Loucy (cell line): ENCODE measurements around the gene PRELP.

Source experiments
- H2AFZ ChIP-seq: fragments of 200-600 bp; sonication (generic); 2 replicates; pipeline ENCODE4 v1.6.0; 2016; ENCODE audit warnings: antibody characterized with exemption, mild to moderate bottlenecking, low read length, moderate library complexity
- H3F3A ChIP-seq: fragments of 200-600 bp; 2 replicates; pipeline ENCODE4 v1.6.0; 2016; ENCODE audit warnings: antibody characterized with exemption, low read depth, mild to moderate bottlenecking
- H3K27me3 ChIP-seq: fragments of 200-600 bp; sonication (generic); 2 replicates; pipeline ENCODE4 v1.6.1; 2014; ENCODE audit warnings: low read length, mild to moderate bottlenecking; ENCODE audit not compliant: insufficient read depth, poor library complexity, severe bottlenecking
- H3K36me3 ChIP-seq: fragments of 200-600 bp; sonication (generic); 2 replicates; pipeline ENCODE4 v1.6.1; 2016; ENCODE audit warnings: low read length; ENCODE audit not compliant: insufficient read depth
- H3K4me1 ChIP-seq: fragments of 200-600 bp; sonication (generic); 2 replicates; pipeline ENCODE4 v1.5.1; 2014; ENCODE audit warnings: low read length, mild to moderate bottlenecking; ENCODE audit not compliant: insufficient read depth, poor library complexity, severe bottlenecking
- H3K4me2 ChIP-seq: fragments of 200-600 bp; sonication (generic); 2 replicates; pipeline ENCODE4 v1.6.0; 2014; ENCODE audit warnings: antibody characterized with exemption, low read length, low read depth, mild to moderate bottlenecking; ENCODE audit not compliant: poor library complexity, severe bottlenecking
- H3K4me3 ChIP-seq: fragments of 200-600 bp; sonication (generic); 2 replicates; pipeline ENCODE4 v1.5.1; 2014; ENCODE audit warnings: low read length, mild to moderate bottlenecking, mixed read lengths; ENCODE audit not compliant: poor library complexity, severe bottlenecking
- H3K79me2 ChIP-seq: fragments of 200-600 bp; sonication (generic); 2 replicates; pipeline ENCODE4 v1.6.1; 2014; ENCODE audit warnings: low read length; ENCODE audit not compliant: insufficient read depth
- H3K9ac ChIP-seq: fragments of 200-600 bp; sonication (generic); 2 replicates; pipeline ENCODE4 v1.6.0; 2014; ENCODE audit warnings: mild to moderate bottlenecking, low read depth, low read length, moderate library complexity; ENCODE audit not compliant: poor library complexity, severe bottlenecking
- H3K9me2 ChIP-seq: fragments of 200-600 bp; sonication (generic); replicated peaks from 2 replicates; pipeline ENCODE4 v1.6.1; 2016; ENCODE audit warnings: low read depth, low read length, mixed read lengths
- H3K9me3 ChIP-seq: fragments of 200-600 bp; sonication (generic); 2 replicates; pipeline ENCODE4 v1.6.1; 2014; ENCODE audit warnings: mild to moderate bottlenecking, antibody characterized with exemption, low read length, low read depth; ENCODE audit not compliant: insufficient read depth
- H4K20me1 ChIP-seq: fragments of 200-600 bp; sonication (generic); 2 replicates; pipeline ENCODE4 v1.6.0; 2014; ENCODE audit warnings: antibody characterized with exemption, low read length, mild to moderate bottlenecking; ENCODE audit not compliant: insufficient read depth, poor library complexity, severe bottlenecking
- EZH2phosphoT487 ChIP-seq: fragments of 200-600 bp; IDR thresholded peaks from 2 replicates; pipeline ENCODE4 v1.6.1; 2018; ENCODE audit warnings: antibody characterized with exemption, mild to moderate bottlenecking, moderate library complexity, borderline replicate concordance
- TF ChIP-seq, protein P1 (sequence below): fragments of 200-600 bp; sonication (generic); conservative IDR thresholded peaks from 2 replicates; pipeline ENCODE4 v1.5.1; 2014; ENCODE audit warnings: mild to moderate bottlenecking, antibody characterized with exemption, low read length

The PRELP gene

DNA sequence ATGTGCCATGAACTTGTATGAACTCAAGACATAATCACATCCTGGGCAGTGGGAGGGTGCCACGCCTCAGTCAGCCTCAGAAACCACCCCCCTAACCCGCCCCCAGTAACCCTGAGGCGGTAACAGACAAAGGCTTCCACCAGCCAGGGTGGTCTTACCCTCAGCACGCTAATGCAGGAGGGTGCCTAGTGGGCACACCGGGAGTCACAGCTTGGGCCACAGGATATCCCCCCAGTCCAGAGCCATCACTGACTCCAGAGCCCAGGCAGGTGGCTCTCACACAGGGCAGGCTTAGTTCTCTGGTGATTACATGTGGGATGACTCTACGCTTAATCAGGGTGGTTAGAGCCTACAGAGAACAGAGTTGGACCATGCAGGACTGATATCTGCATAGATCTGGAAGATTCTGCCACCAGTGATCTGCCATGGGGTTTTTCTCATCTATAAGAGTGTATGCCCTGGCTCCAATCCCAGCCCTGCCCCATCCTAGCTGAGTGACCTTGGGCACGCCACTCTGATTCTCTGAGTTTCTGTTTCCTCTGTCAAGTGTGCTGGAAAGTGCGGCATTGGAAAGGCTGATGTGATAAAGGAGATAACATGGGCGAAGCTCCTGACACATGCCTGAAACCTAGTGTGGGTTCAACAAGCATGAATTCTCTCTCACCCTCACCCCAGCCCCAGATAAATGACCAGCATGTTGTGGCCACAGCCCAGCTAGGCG, 45.6 kb downstream of the PRELP start:
- Histone ChIP-seq H3K36me3 (no peaks in the 10 kb centered on the region), H2AFZ (no peak overlapping the region), H3K9me3 (no peaks in the 10 kb centered on the region), H3K4me3 (no peak overlapping the region), H3F3A (no peaks in the 10 kb centered on the region), H3K4me2 (no peak overlapping the region), H3K79me2 (no peaks in the 10 kb centered on the region), H3K4me1 (peaks cover 3% of the 10 kb centered on the region), H3K9me2 (no peaks in the 10 kb centered on the region), H3K9ac (no peak overlapping the region), H3K27me3 (no peaks in the 10 kb centered on the region), H4K20me1 (no peaks in the 10 kb centered on the region)
- no peak for TF ChIP-seq EZH2phosphoT487
- TF ChIP-seq, protein P1, sequence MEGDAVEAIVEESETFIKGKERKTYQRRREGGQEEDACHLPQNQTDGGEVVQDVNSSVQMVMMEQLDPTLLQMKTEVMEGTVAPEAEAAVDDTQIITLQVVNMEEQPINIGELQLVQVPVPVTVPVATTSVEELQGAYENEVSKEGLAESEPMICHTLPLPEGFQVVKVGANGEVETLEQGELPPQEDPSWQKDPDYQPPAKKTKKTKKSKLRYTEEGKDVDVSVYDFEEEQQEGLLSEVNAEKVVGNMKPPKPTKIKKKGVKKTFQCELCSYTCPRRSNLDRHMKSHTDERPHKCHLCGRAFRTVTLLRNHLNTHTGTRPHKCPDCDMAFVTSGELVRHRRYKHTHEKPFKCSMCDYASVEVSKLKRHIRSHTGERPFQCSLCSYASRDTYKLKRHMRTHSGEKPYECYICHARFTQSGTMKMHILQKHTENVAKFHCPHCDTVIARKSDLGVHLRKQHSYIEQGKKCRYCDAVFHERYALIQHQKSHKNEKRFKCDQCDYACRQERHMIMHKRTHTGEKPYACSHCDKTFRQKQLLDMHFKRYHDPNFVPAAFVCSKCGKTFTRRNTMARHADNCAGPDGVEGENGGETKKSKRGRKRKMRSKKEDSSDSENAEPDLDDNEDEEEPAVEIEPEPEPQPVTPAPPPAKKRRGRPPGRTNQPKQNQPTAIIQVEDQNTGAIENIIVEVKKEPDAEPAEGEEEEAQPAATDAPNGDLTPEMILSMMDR = no peak

DNA sequence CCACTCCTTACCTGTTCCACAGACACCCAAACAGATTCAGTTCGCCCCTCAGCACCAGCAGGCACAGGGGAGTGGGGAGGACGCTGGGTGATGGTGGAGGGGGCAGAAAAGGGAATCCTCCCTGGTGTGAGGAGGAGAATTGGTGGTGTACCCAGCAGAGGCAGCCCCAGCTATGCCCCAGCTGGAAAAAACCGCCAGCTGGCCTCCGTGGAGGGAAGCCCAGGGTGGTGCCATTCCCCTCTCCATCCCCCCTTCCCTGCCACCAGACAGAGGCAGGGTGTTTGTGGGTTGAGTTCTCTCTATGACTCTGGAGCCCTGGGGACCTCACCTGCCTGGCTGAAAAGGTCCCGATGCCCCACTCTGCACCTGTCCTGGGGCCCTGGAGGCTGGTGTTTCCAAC, 46.2 kb downstream of the PRELP start:
- Histone ChIP-seq H3K9me2 (no peaks in the 10 kb centered on the region), H3K79me2 (no peaks in the 10 kb centered on the region), H4K20me1 (no peaks in the 10 kb centered on the region), H3K4me2 (no peak overlapping the region), H3K4me1 (peaks cover 3% of the 10 kb centered on the region), H3K9me3 (no peaks in the 10 kb centered on the region), H2AFZ (no peak overlapping the region), H3K9ac (no peak overlapping the region), H3K4me3 (no peak overlapping the region), H3K36me3 (no peaks in the 10 kb centered on the region), H3F3A (no peaks in the 10 kb centered on the region), H3K27me3 (no peaks in the 10 kb centered on the region)
- no peak for TF ChIP-seq EZH2phosphoT487
- TF ChIP-seq, protein P1 = no peak

DNA sequence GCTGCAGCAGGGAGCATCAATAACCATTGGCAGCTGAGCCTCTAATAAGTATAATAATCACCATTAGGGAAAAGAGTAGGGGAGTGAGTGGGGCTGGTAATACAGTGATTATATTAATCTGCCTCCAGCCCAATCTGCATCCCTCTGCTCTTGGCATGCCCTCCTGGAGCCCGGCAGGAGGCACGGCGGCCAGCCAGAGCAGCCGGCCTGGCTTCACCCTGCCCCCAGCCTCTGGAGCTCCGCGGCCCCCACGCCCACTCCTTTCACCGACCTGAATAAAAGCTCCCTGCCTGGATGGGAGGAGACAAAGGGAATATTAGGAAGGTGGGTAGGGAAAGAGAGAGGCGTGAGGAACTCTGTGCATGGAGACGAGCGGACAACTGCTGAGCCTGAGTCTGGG, 46.6 kb downstream of the PRELP start:
- Histone ChIP-seq H3K9me3 (no peaks in the 10 kb centered on the region), H3K9me2 (no peaks in the 10 kb centered on the region), H3K4me2 (no peak overlapping the region), H4K20me1 (no peaks in the 10 kb centered on the region), H3F3A (no peaks in the 10 kb centered on the region), H2AFZ (no peak overlapping the region), H3K27me3 (no peaks in the 10 kb centered on the region), H3K4me1 (peaks cover 3% of the 10 kb centered on the region), H3K79me2 (no peaks in the 10 kb centered on the region), H3K4me3 (no peak overlapping the region), H3K9ac (no peak overlapping the region), H3K36me3 (no peaks in the 10 kb centered on the region)
- TF ChIP-seq, protein P1 = no peak
- TF ChIP-seq EZH2phosphoT487 = no peak
